PC-9 (cell line): ENCODE measurements around the gene OR2V2. TPM values are rescaled to one million over a fixed set of nuclear protein-coding genes. Genes with fewer than 3 reads are reported as not detected.

Source experiments
- BruUV-seq: library from RNA; stranded (reverse); fragments of 400-500 nt; replicated peaks from 2 replicates; lab custom pipeline; 2021; lab: Mats Ljungman, UMichigan
- CTCF ChIA-PET: fragments of 300-600 bp; sonication (Branson Sonifier 250); formaldehyde crosslinking; loops from one replicate; lab custom pipeline; 2022; ENCODE audit warnings: antibody characterized with exemption; lab: Charles Lee
- POLR2A ChIA-PET: fragments of 300-600 bp; sonication (Branson Sonifier 250); formaldehyde crosslinking; loops from one replicate; lab custom pipeline; 2022; ENCODE audit warnings: antibody characterized with exemption; ENCODE audit not compliant: unreplicated experiment; lab: Charles Lee
- DNase-seq, 2 experiments: peaks; one replicate each; pipeline versions ENCODE4 v3.0.0 to v3.0.0-alpha.2; 2015 to 2022; ENCODE audit warnings: mixed read lengths in 1 of 2
- H2AFZ ChIP-seq: fragments of 200-600 bp; sonication (generic); 2 replicates; pipeline ENCODE4 v1.8.1; 2017; ENCODE audit warnings: antibody characterized with exemption
- H3F3A ChIP-seq: fragments of 200-600 bp; sonication (generic); 2 replicates; pipeline ENCODE4 v1.8.1; 2017; ENCODE audit warnings: antibody characterized with exemption, mild to moderate bottlenecking, low read depth; ENCODE audit not compliant: insufficient read depth
- H3K27ac ChIP-seq: fragments of 200-600 bp; sonication (generic); 2 replicates; pipeline ENCODE4 v1.6.1; 2016; ENCODE audit warnings: mixed run types
- H3K27me3 ChIP-seq: fragments of 200-600 bp; sonication (generic); 2 replicates; pipeline ENCODE4 v1.6.1; 2016; ENCODE audit warnings: low read depth, mixed run types; ENCODE audit not compliant: insufficient read depth
- H3K36me3 ChIP-seq: fragments of 200-600 bp; sonication (generic); 2 replicates; pipeline ENCODE4 v1.6.1; 2016; ENCODE audit warnings: low read depth, mixed run types
- H3K4me1 ChIP-seq: fragments of 200-600 bp; sonication (generic); replicated peaks from 2 replicates; pipeline ENCODE4 v1.6.1; 2016; ENCODE audit warnings: mixed run types; ENCODE audit not compliant: insufficient read depth
- H3K4me2 ChIP-seq: fragments of 200-600 bp; sonication (generic); 2 replicates; pipeline ENCODE4 v1.6.1; 2017; ENCODE audit warnings: mixed run types
- H3K4me3 ChIP-seq: fragments of 200-600 bp; sonication (generic); 2 replicates; pipeline ENCODE4 v1.6.1; 2016; ENCODE audit warnings: mixed run types
- H3K79me2 ChIP-seq: fragments of 200-600 bp; sonication (generic); 2 replicates; pipeline ENCODE4 v1.6.1; 2017; ENCODE audit warnings: low read depth, mixed run types
- H3K9me2 ChIP-seq: fragments of 200-600 bp; sonication (generic); 2 replicates; pipeline ENCODE4 v1.8.1; 2017; ENCODE audit warnings: mild to moderate bottlenecking; ENCODE audit not compliant: insufficient read depth
- H3K9me3 ChIP-seq: fragments of 200-600 bp; sonication (generic); 2 replicates; pipeline ENCODE4 v1.8.1; 2016; ENCODE audit warnings: low read depth; ENCODE audit not compliant: insufficient read depth
- H4K20me1 ChIP-seq: fragments of 200-600 bp; sonication (generic); 2 replicates; pipeline ENCODE4 v1.8.1; 2017; ENCODE audit not compliant: insufficient read depth
- EZH2 ChIP-seq: fragments of 200-600 bp; sonication (generic); IDR thresholded peaks from 2 replicates; pipeline ENCODE4 v1.8.0; 2017; ENCODE audit warnings: antibody characterized with exemption, low read depth
- intact Hi-C: fragments of 100-400 bp; cut with micrococcal nuclease; formaldehyde crosslinking; loops from one replicate; pipeline ENCODE4 v1.10.0; 2022; ENCODE audit not compliant: unreplicated experiment
- total RNA-seq: library from RNA; stranded (reverse); gene quantifications from 2 replicates; pipeline ENCODE4 v1.2.3, GENCODE V29; 2021
- TF ChIP-seq, protein P1 (sequence below): fragments of 200-600 bp; sonication (generic); conservative IDR thresholded peaks from 2 replicates; pipeline ENCODE4 v1.6.1; 2017; ENCODE audit warnings: mixed run types, antibody characterized with exemption, mild to moderate bottlenecking, moderate library complexity

Gene OR2V2
- total RNA-seq, 1 experiment from 2014 or later = not detected

DNA sequence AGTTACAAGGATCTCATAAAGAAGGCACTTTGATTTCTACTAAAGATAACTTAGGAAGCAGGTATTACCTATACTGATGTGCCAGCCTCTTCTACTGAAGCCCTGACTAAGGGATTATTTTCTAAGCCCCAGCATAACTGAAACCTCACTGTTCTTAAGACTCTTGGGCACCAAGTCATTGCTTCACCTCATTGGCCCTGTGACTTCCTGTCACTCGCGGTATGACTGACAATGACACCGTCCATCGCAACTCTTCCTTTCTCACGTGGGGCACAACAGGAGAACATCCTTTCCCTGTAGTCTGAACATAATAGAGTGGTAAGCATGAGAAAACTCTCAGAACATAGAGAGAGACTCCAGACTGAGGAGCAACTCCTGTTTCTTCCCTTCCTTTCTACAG, 6.4 kb downstream of the OR2V2 start:
- H3K9me3 ChIP-seq = peaks cover 4% of the 10 kb centered on the region; the same call in 1 of the 2 replicates
- POLR2A ChIA-PET = no interaction called here
- H3K79me2 ChIP-seq = no peaks in the 10 kb centered on the region
- no peak overlapping the region for H2AFZ ChIP-seq
- H3K4me2 ChIP-seq = peak overlapping the region; percentile 24; the same call in 1 of the 2 replicates
- CTCF ChIA-PET = no interaction called here
- intact Hi-C loops = no loop called here
- peaks cover 38% of the 10 kb centered on the region for H3F3A ChIP-seq
- H4K20me1 ChIP-seq = no peaks in the 10 kb centered on the region
- no peak for DNase-seq
- H3K27me3 ChIP-seq = no peaks in the 10 kb centered on the region
- H3K4me1 ChIP-seq = peaks cover 53% of the 10 kb centered on the region
- H3K36me3 ChIP-seq = no peaks in the 10 kb centered on the region
- TF ChIP-seq, protein P1, sequence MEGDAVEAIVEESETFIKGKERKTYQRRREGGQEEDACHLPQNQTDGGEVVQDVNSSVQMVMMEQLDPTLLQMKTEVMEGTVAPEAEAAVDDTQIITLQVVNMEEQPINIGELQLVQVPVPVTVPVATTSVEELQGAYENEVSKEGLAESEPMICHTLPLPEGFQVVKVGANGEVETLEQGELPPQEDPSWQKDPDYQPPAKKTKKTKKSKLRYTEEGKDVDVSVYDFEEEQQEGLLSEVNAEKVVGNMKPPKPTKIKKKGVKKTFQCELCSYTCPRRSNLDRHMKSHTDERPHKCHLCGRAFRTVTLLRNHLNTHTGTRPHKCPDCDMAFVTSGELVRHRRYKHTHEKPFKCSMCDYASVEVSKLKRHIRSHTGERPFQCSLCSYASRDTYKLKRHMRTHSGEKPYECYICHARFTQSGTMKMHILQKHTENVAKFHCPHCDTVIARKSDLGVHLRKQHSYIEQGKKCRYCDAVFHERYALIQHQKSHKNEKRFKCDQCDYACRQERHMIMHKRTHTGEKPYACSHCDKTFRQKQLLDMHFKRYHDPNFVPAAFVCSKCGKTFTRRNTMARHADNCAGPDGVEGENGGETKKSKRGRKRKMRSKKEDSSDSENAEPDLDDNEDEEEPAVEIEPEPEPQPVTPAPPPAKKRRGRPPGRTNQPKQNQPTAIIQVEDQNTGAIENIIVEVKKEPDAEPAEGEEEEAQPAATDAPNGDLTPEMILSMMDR = no peak
- TF ChIP-seq EZH2 = no peak
- H3K4me3 ChIP-seq = no peak overlapping the region; the same call in 1 of the 2 replicates
- H3K27ac ChIP-seq = no peak overlapping the region; the same call in 1 of the 2 replicates
- no peaks in the 10 kb centered on the region for H3K9me2 ChIP-seq
- no TSS peak for BruUV-seq

DNA sequence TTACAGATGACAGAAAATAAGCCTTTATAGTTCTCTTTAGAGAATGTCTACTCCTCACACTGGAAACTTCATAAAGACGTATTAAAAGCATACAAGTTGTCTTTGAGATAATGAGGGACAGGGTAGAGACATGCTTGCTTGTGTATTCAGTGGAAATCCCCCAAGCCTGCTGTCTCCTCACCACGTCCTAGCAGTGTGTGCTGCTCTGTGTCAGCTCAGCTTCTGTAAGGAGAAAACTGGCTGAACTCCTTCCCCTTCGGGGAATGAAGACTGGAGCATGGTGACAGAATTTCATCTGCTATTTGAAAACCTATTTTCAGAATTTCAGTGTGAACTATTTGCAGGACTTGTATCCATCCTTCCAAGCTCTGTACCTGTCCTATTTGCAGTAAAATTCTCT, 9.4 kb downstream of the OR2V2 start:
- TF ChIP-seq, protein P1 = no peak
- TF ChIP-seq EZH2 = no peak
- Histone ChIP-seq H3K4me3 (no peak overlapping the region), H2AFZ (no peak overlapping the region), H3K27me3 (no peaks in the 10 kb centered on the region), H3K79me2 (no peaks in the 10 kb centered on the region), H3K27ac (no peak overlapping the region), H3F3A (peaks cover 42% of the 10 kb centered on the region), H3K4me2 (no peak overlapping the region), H3K36me3 (no peaks in the 10 kb centered on the region), H3K4me1 (peaks cover 35% of the 10 kb centered on the region), H3K9me3 (peaks cover 4% of the 10 kb centered on the region; the same call in 1 of the 2 replicates), H3K9me2 (no peaks in the 10 kb centered on the region), H4K20me1 (no peaks in the 10 kb centered on the region)
- no TSS peak for BruUV-seq
- ChIA-PET CTCF (interaction anchor here (0.6 kb wide), 1 partner anchor 105 kb away, joined by 4 read pairs; no protein-coding TSS in a partner anchor), POLR2A (no interaction called here)
- DNase-seq = no peak
- intact Hi-C loops = no loop called here

DNA sequence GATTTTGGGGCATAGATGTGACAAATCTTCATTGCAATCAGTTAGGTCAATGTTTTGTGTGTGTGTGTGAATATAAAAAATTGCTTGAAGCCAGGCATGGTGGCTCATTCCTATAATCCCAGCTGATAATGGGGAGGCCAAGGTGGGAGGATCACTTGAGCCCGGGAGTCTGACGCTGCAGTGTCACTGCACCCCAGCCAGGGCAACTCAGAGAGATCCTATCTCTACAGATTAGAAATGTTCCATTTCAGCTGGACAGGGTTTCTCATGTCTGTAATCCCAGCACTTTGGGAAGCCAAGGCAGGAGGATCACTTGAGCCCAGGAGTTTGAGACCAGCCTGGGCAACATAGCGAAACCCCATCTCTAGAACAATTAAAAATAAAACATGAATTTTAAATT, 11.5 kb downstream of the OR2V2 start:
- BruUV-seq = no TSS peak
- peaks cover 19% of the 10 kb centered on the region for H3K4me1 ChIP-seq
- no peaks in the 10 kb centered on the region for H3K79me2 ChIP-seq
- no peak overlapping the region for H2AFZ ChIP-seq
- H3K4me3 ChIP-seq = no peak overlapping the region
- peaks cover 25% of the 10 kb centered on the region for H3F3A ChIP-seq
- TF ChIP-seq EZH2 = no peak
- TF ChIP-seq, protein P1 = no peak
- no peaks in the 10 kb centered on the region for H3K9me2 ChIP-seq
- no peaks in the 10 kb centered on the region for H3K9me3 ChIP-seq
- H3K4me2 ChIP-seq = no peak overlapping the region
- CTCF ChIA-PET = interaction anchor here (0.7 kb wide), 1 partner anchor 59 kb away, joined by 3 read pairs; no protein-coding TSS in a partner anchor
- no peaks in the 10 kb centered on the region for H3K27me3 ChIP-seq
- no peak for DNase-seq
- no peaks in the 10 kb centered on the region for H4K20me1 ChIP-seq
- POLR2A ChIA-PET = no interaction called here
- intact Hi-C loops = loop anchor here (1.0 kb wide), 2 partner anchors 290 to 375 kb away; no protein-coding TSS in a partner anchor
- no peak overlapping the region for H3K27ac ChIP-seq
- no peaks in the 10 kb centered on the region for H3K36me3 ChIP-seq
